ENCODE results near the gene PSMG1. TPM values are rescaled to one million over a fixed set of nuclear protein-coding genes. Genes with fewer than 3 reads are reported as not detected.

PSMG1 gene
- total RNA-seq, 1 donor from 2014 or later = 21.4 TPM

- Histone ChIP-seq H3K4me1 (no peaks in the 10 kb centered on the region), H3K36me3 (no peaks in the 10 kb centered on the region), H3K27me3 (no peaks in the 10 kb centered on the region), H3K27ac (no peak overlapping the region), H3K9me3 (peaks cover 5% of the 10 kb centered on the region), H3K4me3 (no peak overlapping the region)
- DNase-seq (no peak), ATAC-seq (peak; percentile 98)
- TF ChIP-seq, protein P1, sequence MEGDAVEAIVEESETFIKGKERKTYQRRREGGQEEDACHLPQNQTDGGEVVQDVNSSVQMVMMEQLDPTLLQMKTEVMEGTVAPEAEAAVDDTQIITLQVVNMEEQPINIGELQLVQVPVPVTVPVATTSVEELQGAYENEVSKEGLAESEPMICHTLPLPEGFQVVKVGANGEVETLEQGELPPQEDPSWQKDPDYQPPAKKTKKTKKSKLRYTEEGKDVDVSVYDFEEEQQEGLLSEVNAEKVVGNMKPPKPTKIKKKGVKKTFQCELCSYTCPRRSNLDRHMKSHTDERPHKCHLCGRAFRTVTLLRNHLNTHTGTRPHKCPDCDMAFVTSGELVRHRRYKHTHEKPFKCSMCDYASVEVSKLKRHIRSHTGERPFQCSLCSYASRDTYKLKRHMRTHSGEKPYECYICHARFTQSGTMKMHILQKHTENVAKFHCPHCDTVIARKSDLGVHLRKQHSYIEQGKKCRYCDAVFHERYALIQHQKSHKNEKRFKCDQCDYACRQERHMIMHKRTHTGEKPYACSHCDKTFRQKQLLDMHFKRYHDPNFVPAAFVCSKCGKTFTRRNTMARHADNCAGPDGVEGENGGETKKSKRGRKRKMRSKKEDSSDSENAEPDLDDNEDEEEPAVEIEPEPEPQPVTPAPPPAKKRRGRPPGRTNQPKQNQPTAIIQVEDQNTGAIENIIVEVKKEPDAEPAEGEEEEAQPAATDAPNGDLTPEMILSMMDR (IDR thresholded peaks at IDR 0.05) = peak; percentile 65
- intact Hi-C loops (cut with DNase I) = loop anchor here (10.0 kb wide), 1 partner anchor 311 kb away; no protein-coding TSS in a partner anchor
These were observed 57.3 kb downstream of the PSMG1 start for GRCh38 chr21:39125752-39126485.

Other genes with a start within 250 kb of the PSMG1 start
- gene BRWD1, start 130.2 kb upstream of the PSMG1 start, total RNA-seq = 40.5 TPM
- 170 TPM for gene HMGN1, start 165.6 kb upstream of the PSMG1 start, total RNA-seq